Testis (tissue), 3 donors: ENCODE measurements around the gene ARL14EP. TPM values are rescaled to one million over a fixed set of nuclear protein-coding genes. Genes with fewer than 3 reads are reported as not detected.

Experiments used
- DNase-seq: peaks from one replicate; pipeline ENCODE4 v3.0.0-alpha.2; 2019
- H3K27ac ChIP-seq, 2 donors: fragments of 200-600 bp; sonication (generic); one replicate each; pipeline ENCODE4 v1.5.1; 2019
- H3K27me3 ChIP-seq: fragments of 200-600 bp; sonication (generic); one replicate; pipeline ENCODE4 v1.5.1; 2019
- H3K36me3 ChIP-seq: fragments of 200-600 bp; sonication (generic); one replicate; pipeline ENCODE4 v1.5.1; 2017; ENCODE audit warnings: low read depth; ENCODE audit errors: missing control alignments
- H3K4me1 ChIP-seq: fragments of 200-600 bp; sonication (generic); one replicate; pipeline ENCODE4 v1.5.1; 2019
- H3K4me3 ChIP-seq, 2 donors: fragments of 200-600 bp; sonication (generic); one replicate each; pipeline ENCODE4 v1.5.1; 2017 to 2019
- H3K9me3 ChIP-seq: fragments of 200-600 bp; sonication (generic); one replicate; pipeline ENCODE4 v1.5.1; 2017
- CTCF ChIP-seq, 3 experiments: fragments of 450-650 bp in 2 of 3; fragments of 200-600 bp in 1 of 3; sonication (generic) in 1 of 3; IDR thresholded peaks; one replicate each; pipeline ENCODE4 v1.5.1; 2016 to 2019; ENCODE audit warnings: antibody characterized with exemption in 3 of 3, mild to moderate bottlenecking in 2 of 3, moderate library complexity in 1 of 3
- POLR2A ChIP-seq: fragments of 450-650 bp; IDR thresholded peaks from one replicate; pipeline ENCODE4 v1.6.1; 2017; ENCODE audit warnings: antibody characterized with exemption, mild to moderate bottlenecking, moderate library complexity
- WGBS, 2 donors: methylation state at CpG; one replicate each; pipeline ENCODE4 v1.1.5; 2018; 5-methylcytosine and 5-hydroxymethylcytosine counted together
- intact Hi-C: fragments of 100-400 bp; cut with DNase I; formaldehyde crosslinking; loops from one replicate; pipeline ENCODE4 v1.15.1; 2023; ENCODE audit warnings: low total_unique reads
- polyA plus RNA-seq: library from polyadenylated mRNA; stranded (reverse); fragments of 350-450 nt; fragmentation: Illumina TruSeq; extraction: RNeasy Lipid Tissue Mini Kit (QIAGEN cat#74804); gene quantifications from one replicate; pipeline ENCODE4 v1.2.3, GENCODE V29; 2014; ENCODE audit warnings: low read depth, low replicate concordance; ENCODE audit not compliant: insufficient read depth
- total RNA-seq, 2 donors: library from RNA; depleted of rRNA; stranded (reverse); fragments of >200 nt; gene quantifications; one replicate each; pipeline ENCODE4 v1.2.3, GENCODE V29; 2016

ARL14EP gene
- total and polyA plus RNA-seq, 3 donors from 2014 or later = 21.8 to 33.9 (median 25.1) TPM

- no peaks in the 10 kb centered on the region for H3K36me3 ChIP-seq
- no peaks in the 10 kb centered on the region for H3K27me3 ChIP-seq
- no peak overlapping the region for H3K4me3 ChIP-seq
- H3K27ac ChIP-seq = no peak overlapping the region
- no peak for DNase-seq
- intact Hi-C loops = no loop called here
- H3K9me3 ChIP-seq = no peaks in the 10 kb centered on the region
- TF ChIP-seq CTCF (IDR thresholded peaks at IDR 0.05) (peak in 2 of 3 experiments; percentile 18 to 57), POLR2A (no peak)
- H3K4me1 ChIP-seq = no peaks in the 10 kb centered on the region
Measured at GRCh38 chr11:30314625-30315024, 8.3 kb upstream of the ARL14EP start.

DNA sequence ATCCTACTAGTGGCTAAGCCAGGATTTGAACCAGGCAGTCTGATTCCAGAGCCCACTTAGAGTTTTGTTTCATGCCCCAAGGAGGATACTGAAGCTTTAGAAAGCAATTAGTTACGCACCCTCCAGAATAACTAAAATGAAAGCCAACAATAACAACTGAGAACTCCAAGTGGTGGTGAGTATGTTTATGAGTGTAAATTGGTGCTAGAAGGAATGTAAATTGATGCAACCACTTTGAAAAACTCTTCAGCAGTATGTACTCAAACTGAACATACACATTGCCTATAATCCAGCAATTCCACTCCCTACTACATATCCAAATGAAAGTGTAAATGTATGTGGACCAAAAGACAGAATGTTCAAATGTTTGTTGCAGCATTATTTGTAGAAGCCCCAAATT is 6.7 kb upstream of the ARL14EP start:
- 71 to 88% methylated on average over 1 of the region's 1 CpG for WGBS, 2 donors
- Histone ChIP-seq H3K27me3 (no peaks in the 10 kb centered on the region), H3K36me3 (no peaks in the 10 kb centered on the region), H3K27ac (no peak overlapping the region), H3K9me3 (no peaks in the 10 kb centered on the region), H3K4me3 (no peak overlapping the region), H3K4me1 (no peaks in the 10 kb centered on the region)
- TF ChIP-seq CTCF (IDR thresholded peaks at IDR 0.05) (no peak), POLR2A (no peak)
- intact Hi-C loops = no loop called here
- DNase-seq = no peak

DNA sequence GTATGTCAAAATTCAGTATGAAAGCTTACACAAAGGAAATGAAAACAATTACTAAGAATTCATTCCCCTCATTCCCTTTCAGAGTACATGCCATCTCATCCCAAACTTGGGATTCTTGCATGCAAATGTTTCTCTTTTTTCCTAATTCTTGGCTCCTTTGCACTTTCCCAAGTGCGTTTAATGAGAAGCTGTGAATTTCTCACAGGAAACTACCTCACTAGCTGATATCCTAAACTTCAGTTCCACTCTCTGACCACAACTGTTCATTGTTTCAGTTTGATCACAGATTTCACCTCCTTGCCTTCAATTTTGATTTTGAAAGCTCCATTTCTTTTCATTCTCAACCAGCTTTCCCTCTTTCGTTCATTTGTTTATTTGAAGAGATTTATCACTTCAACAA is 5.9 kb upstream of the ARL14EP start:
- WGBS, 2 donors = 63 to 69% methylated on average over 2 of the region's 2 CpGs
- no peaks in the 10 kb centered on the region for H3K27me3 ChIP-seq
- no peak for DNase-seq
- H3K4me3 ChIP-seq = no peak overlapping the region
- no peaks in the 10 kb centered on the region for H3K4me1 ChIP-seq
- no peaks in the 10 kb centered on the region for H3K36me3 ChIP-seq
- TF ChIP-seq CTCF (IDR thresholded peaks at IDR 0.05) (no peak), POLR2A (no peak)
- no peak overlapping the region for H3K27ac ChIP-seq
- intact Hi-C loops = no loop called here
- H3K9me3 ChIP-seq = no peaks in the 10 kb centered on the region

DNA sequence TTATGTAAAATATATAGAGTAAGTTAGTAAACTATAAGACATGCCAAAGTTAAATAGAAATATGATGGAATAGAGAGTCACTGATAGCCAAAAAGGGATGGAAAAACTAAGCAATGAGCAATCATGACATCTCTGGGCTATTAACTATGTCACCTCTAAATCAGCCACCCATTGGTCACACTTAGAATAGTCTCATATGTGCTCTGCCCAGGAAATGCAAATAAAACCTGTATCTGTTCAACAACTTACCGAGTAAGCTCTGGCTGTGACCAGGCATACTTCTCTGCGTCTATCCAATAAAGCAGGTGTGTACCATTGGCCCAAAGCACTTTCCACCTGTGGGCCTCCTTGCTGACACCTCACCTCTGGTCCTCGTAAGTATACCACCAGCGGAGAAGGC is 1.6 kb upstream of the ARL14EP start:
- peaks cover 14% of the 10 kb centered on the region for H3K4me1 ChIP-seq
- no peaks in the 10 kb centered on the region for H3K9me3 ChIP-seq
- no peak for DNase-seq
- H3K36me3 ChIP-seq = no peaks in the 10 kb centered on the region
- no peak for TF ChIP-seq CTCF (IDR thresholded peaks at IDR 0.05)
- no peak for TF ChIP-seq POLR2A
- no peaks in the 10 kb centered on the region for H3K27me3 ChIP-seq
- H3K4me3 ChIP-seq = no peak overlapping the region
- WGBS, 2 donors = 93 to 96% methylated on average over 4 of the region's 4 CpGs
- H3K27ac ChIP-seq = no peak overlapping the region
- intact Hi-C loops = no loop called here

GRCh38 chr11:30322191-30322590 is 713 bp upstream of the ARL14EP start:
- 46 to 51% methylated on average over 6 of the region's 6 CpGs for WGBS, 2 donors
- no peak for DNase-seq
- H3K9me3 ChIP-seq = no peaks in the 10 kb centered on the region
- intact Hi-C loops = no loop called here
- peak overlapping the region; percentile 74 to 82 for H3K4me3 ChIP-seq
- no peak for TF ChIP-seq CTCF (IDR thresholded peaks at IDR 0.05)
- TF ChIP-seq POLR2A = no peak
- no peaks in the 10 kb centered on the region for H3K36me3 ChIP-seq
- no peaks in the 10 kb centered on the region for H3K27me3 ChIP-seq
- H3K27ac ChIP-seq = no peak overlapping the region
- peaks cover 14% of the 10 kb centered on the region for H3K4me1 ChIP-seq
